Lower leg skin (tissue), 4 donors: ENCODE results near the gene MAST4. TPM values are rescaled to one million over a fixed set of nuclear protein-coding genes. Genes with fewer than 3 reads are reported as not detected.

Experiments used
- DNase-seq, 2 donors: peaks; one replicate each; pipeline ENCODE4 v3.0.0-alpha.2; 2019; ENCODE audit warnings: low spot score in 2 of 2
- H3K4me3 ChIP-seq: fragments of 200-600 bp; sonication (generic); 2 replicates; pipeline ENCODE4 v1.5.1; 2017; ENCODE audit warnings: mild to moderate bottlenecking, low read depth; ENCODE audit not compliant: poor library complexity, severe bottlenecking
- POLR2A ChIP-seq, 2 donors: fragments of 450-650 bp; IDR thresholded peaks; one replicate each; pipeline ENCODE4 v1.6.1; 2016 to 2017; ENCODE audit warnings: antibody characterized with exemption in 2 of 2, mild to moderate bottlenecking in 1 of 2, moderate library complexity in 1 of 2
- WGBS, 2 donors: methylation state at CpG; one replicate each; pipeline ENCODE4 v1.1.5; 2018; 5-methylcytosine and 5-hydroxymethylcytosine counted together
- intact Hi-C: fragments of 100-400 bp; cut with DNase I; formaldehyde crosslinking; loops from one replicate; pipeline ENCODE4 v1.15.0; 2023; ENCODE audit warnings: low total_unique reads
- total RNA-seq, 4 donors: library from RNA; depleted of rRNA; stranded (reverse); fragments of >200 nt; gene quantifications; one replicate each; pipeline ENCODE4 v1.1.0, GENCODE V29; 2016
- TF ChIP-seq, protein P1 (sequence below), 3 donors: fragments of 450-650 bp; IDR thresholded peaks; one replicate each; pipeline ENCODE4 v1.5.1; 2016; ENCODE audit warnings: antibody characterized with exemption in 3 of 3, mild to moderate bottlenecking in 3 of 3, moderate library complexity in 2 of 3

Gene MAST4
- total RNA-seq, 4 donors from 2014 or later, result 49.0 to 109 (median 55.5) TPM

DNA sequence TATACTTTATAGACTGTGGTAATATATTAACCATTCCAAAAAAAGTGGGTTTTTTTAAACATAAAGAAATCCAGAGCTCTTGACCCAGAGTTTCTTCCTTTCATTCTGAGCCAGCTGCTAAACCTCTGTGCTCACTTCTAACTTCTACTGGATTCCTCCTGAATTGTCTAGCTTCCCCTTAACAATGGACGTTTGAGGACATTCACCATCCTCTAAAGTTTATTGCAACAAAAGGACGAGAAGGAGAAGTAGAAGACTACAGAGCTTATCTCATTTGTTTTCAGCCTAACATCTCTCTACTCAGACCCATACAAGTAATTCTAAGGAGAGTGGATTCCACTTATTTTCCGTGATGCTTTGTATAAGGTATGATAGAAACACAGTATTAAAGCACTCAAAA, 284.2 kb downstream of the MAST4 start:
- intact Hi-C loops, result no loop called here
- 80 to 92% methylated on average over 3 of the region's 3 CpGs for WGBS, 2 donors
- TF ChIP-seq, protein P1, sequence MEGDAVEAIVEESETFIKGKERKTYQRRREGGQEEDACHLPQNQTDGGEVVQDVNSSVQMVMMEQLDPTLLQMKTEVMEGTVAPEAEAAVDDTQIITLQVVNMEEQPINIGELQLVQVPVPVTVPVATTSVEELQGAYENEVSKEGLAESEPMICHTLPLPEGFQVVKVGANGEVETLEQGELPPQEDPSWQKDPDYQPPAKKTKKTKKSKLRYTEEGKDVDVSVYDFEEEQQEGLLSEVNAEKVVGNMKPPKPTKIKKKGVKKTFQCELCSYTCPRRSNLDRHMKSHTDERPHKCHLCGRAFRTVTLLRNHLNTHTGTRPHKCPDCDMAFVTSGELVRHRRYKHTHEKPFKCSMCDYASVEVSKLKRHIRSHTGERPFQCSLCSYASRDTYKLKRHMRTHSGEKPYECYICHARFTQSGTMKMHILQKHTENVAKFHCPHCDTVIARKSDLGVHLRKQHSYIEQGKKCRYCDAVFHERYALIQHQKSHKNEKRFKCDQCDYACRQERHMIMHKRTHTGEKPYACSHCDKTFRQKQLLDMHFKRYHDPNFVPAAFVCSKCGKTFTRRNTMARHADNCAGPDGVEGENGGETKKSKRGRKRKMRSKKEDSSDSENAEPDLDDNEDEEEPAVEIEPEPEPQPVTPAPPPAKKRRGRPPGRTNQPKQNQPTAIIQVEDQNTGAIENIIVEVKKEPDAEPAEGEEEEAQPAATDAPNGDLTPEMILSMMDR (IDR thresholded peaks at IDR 0.05), result no peak
- TF ChIP-seq POLR2A (IDR thresholded peaks at IDR 0.05), result no peak
- no peak overlapping the region for H3K4me3 ChIP-seq
- DNase-seq, result no peak

DNA sequence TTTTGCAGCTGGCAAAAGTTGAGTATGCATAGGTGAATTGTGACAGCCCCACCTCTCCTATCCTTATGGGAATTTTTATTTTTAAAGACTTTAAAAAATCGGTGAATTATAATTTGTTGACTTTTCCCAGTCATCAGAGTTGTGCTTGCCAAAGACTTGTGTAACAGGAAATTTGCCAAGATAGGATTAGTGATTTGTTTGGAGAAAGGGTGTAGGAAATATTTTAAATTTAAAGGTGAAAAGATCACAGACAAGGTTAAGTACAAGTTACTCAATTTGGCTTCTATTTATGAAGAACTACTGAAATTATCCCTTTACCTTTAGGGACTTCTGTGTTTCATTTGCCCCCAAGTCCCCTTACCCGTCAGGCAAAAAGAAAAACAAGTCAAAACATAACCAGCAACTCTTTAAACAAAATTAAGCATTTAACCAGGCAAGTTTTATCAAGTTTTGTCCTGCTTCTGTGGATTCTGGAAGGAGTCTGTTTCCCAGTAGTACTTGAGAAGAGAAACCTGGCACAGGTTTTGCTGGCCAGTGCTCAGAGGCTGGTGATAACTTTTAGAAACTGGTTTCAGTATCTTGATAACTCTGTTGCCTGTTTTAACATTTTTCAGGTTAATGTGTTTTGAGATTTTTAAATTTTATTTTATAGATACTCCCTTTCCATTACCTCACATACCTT, 285.4 kb downstream of the MAST4 start:
- no peak for DNase-seq
- H3K4me3 ChIP-seq, result no peak overlapping the region
- 27 to 28% methylated on average over 2 of the region's 2 CpGs for WGBS, 2 donors
- TF ChIP-seq, protein P1 (IDR thresholded peaks at IDR 0.05), result no peak
- no peak for TF ChIP-seq POLR2A (IDR thresholded peaks at IDR 0.05)
- intact Hi-C loops, result no loop called here

DNA sequence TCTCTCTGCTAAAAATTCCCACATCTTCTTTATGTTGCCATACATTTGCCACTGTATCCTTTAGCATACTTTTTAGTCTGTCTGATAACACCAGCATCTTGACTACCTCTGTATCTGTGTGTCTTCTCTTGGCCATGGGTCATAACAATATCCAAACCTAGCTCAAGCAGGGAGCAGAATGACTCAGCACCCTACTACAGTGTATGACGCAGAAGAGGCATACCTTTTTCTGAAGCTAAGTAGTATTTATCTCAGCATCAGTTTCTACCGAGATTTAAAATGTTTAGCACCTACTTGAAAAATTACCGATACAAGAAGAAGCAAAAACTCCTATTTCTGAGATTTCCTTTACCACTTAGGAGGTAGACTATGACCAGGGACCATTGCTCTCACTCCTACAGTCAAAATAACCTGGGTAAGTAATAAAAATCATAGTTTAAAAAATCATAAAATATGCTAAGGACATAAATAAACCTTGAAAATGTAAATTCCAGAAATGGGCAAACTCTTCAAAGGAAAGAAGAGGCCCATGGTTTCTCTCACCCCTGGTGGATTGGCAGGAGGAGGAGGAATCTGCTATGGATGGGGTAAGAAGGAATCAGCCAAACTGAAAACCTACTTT, 286.5 kb downstream of the MAST4 start:
- no peak overlapping the region for H3K4me3 ChIP-seq

GRCh38 chr5:66884564-66885243, 288.5 kb downstream of the MAST4 start:
- intact Hi-C loops, result no loop called here
- H3K4me3 ChIP-seq, result no peak overlapping the region
- TF ChIP-seq, protein P1 (IDR thresholded peaks at IDR 0.05), result no peak
- no peak for TF ChIP-seq POLR2A (IDR thresholded peaks at IDR 0.05)
- 75 to 78% methylated on average over 10 of the region's 10 CpGs for WGBS, 2 donors
- no peak for DNase-seq

More for the DNA sequence above, 286.5 kb downstream of the MAST4 start:
- intact Hi-C loops, result no loop called here
- WGBS, 2 donors, result 39 to 45% methylated on average over 3 of the region's 3 CpGs
- no peak for DNase-seq
- TF ChIP-seq, protein P1 (IDR thresholded peaks at IDR 0.05), result no peak
- TF ChIP-seq POLR2A (IDR thresholded peaks at IDR 0.05), result no peak

- intact Hi-C loops, result no loop called here
- no peak for DNase-seq
- TF ChIP-seq, protein P1 (IDR thresholded peaks at IDR 0.05), result no peak
- TF ChIP-seq POLR2A (IDR thresholded peaks at IDR 0.05), result no peak
- WGBS, 2 donors, result 50 to 53% methylated on average over 1 of the region's 1 CpG
- H3K4me3 ChIP-seq, result no peak overlapping the region
These were observed 290.7 kb downstream of the MAST4 start for GRCh38 chr5:66886941-66887340.
